NCI-H748 (cell line): ENCODE data around the gene USP12.
"Not testable (repeated sequence)": the region's sequence is repeated elsewhere in the genome, so short reads cannot be mapped to it uniquely, and the experiment has no call there.

Experiments
- DNase-seq: peaks from one replicate; lab custom pipeline; 2025; ENCODE audit not compliant: unreplicated experiment; lab: John Stamatoyannopoulos, UW

The USP12 gene

DNA sequence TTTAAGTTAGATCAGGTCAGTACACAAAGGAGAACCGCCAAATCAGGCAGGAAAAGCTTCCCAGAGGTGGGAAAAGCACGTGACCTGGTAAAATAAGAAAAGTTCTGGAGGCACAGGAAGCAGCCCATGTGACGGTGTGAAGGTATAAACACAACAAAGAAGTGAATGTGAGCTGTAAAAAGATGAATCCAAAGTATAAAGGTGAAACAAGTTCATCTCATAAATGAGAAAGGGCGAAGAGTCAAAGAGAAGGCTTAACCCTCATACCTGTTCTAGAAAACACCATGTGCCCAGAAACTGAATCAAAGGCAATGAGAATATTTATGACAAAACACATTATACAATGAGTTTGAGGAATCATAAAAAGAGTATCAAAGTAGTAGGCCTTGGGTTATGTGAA lies 47.0 kb downstream of the USP12 start:
- no peak for DNase-seq

DNA sequence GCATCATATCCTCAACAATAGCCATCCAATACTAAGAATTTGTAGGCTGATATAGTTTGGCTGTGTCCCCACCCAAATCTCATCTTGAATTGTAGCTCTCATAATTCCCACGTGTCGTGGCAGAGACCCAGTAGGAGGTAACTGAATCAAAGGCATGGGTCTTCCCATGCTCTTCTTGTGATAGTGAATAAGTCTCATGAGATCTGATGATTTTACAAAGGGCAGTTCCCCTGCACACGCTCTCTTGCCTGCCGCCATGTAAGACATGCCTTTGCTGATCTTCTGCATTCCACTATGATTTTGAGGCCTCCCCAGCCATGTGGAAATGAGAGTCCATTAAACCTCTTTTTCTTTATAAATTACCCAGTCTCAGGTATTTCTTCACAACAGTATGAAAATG lies 48.2 kb downstream of the USP12 start:
- not testable (repeated sequence) for DNase-seq

- no peak for DNase-seq
Observed at GRCh38 chr13:27122036-27122435, 49.6 kb downstream of the USP12 start.

- no peak for DNase-seq
Observed at GRCh38 chr13:27120811-27121210, 50.8 kb downstream of the USP12 start.

DNA sequence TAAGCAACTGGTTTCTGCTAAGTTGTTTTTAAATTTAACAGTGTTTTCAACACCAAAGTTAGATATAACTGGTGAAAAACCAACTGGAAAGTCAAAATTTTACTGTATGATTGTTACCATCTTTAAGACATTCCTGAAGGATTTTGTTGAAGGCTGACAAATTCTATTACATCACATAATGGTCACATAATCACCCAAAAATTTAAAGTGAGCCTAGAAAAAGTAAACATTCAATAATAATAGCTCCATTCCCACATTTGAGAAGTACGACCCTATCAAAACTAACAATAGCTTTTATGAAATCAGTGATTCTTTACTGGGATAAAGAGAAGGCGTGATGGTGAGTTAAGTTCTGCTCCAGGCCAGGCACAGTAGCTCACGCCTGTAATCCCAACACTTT lies 51.6 kb downstream of the USP12 start:
- DNase-seq = no peak

GRCh38 chr13:27118428-27119054 lies 53.1 kb downstream of the USP12 start:
- DNase-seq = no peak

GRCh38 chr13:27117952-27118351 lies 53.7 kb downstream of the USP12 start:
- peak; percentile 26 for DNase-seq

DNA sequence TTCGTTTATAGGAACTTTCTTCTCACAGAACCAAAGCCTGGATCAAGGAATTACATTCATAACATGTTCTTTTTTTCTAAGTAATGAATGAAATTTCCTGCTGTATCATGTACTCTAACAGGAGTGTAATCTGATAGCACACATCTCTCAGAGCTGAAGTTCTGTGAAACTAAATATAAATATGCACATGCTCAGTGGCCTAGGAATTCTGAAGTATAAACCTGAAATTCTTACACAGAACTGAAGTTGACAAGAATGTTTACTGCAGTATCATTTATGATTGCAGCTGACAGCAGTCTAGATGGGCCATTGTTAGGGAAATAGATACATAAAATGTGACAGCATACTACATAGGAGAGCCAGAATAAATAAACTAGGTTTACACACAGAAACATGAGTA lies 54.5 kb downstream of the USP12 start:
- DNase-seq = no peak

DNA sequence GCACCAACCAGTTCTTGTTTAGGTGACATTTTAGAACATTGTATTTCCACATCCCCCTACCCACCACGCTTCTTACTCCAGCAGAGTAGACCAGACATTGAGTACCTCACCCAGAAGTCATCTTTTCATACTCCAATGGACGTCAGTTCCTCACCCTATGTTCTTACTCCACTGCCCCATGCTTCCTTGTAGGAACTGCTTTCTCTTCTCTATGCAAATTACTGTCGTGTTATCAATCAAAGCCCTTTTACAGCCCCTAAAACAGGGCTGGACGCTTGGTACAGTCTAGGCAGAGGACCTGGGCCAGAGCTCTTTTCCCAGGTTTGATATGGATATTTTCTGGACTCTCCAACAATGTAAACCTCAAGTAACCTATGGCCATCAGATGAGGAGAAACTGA lies 58.2 kb downstream of the USP12 start:
- DNase-seq = no peak

- no peak for DNase-seq
Observed at GRCh38 chr13:27112006-27112405, 59.6 kb downstream of the USP12 start.

DNA sequence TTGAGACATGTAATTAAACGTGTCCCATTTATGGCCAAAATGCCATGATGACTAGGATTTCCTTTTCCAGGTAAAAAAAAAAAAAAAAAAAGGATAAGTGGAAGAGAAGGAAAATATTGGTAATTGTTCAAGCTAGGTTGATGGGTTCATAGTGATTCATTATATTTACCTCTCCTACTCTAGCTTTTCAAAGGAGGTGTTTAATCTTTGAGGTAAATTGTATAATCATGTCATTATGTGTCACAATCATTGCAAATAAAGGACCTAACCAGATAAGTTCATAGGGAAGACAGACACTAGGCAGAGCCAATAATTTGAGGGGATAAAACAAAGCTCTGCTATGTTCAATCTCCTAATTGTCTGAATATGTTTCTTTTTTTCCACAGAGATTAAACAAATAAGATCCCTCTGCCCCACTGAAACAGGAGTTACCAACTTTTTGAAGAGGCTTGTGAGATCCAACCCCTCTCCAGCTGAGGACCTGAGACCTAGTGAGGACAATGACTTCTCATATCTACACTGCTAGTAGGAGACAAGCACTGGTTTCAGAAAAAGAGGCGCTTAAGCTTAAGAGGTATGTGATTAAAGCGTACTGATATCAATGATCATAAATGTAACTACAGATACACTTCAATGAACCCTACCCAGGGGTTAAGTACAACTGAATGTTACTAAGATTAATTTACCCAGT lies 61.4 kb downstream of the USP12 start:
- DNase-seq = peak; percentile 93

GRCh38 chr13:27106144-27106543 lies 65.5 kb downstream of the USP12 start:
- no peak for DNase-seq

DNA sequence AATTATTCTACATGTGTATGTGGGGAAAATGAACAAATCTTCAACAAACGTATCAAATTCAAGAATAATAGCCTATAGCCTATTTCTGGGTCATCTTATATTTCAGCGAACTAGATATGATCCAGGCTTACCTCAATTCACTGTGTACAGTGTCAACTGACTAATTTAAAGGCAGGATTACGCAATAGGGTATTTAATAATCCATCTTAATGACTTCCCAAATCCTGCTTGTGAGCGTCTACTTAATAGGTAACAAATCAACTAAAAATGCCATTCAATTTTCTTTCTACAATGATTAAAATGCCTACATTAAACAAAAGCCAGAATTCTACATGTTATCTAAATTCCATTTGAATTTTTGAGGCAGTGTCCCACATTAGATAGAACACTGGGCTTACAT lies 67.0 kb downstream of the USP12 start:
- DNase-seq = no peak

DNA sequence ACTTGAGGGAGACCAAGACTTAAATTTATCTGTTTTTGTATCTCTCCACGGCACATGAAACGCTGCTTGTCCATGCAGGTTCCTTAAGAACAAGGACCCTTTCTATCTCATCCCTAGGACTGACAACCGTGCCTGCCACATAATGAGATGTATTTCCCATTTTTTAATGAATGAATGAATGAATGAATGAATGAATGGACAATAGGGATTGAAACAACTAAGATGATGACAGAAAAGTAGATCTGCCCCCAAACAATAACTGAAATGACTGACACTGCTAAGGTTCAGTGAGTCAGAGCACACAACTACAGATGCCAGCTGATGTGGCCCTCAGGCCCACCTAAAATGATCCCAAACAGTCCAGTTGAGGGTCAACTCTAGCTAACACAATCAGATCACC lies 69.8 kb downstream of the USP12 start:
- DNase-seq = no peak

DNA sequence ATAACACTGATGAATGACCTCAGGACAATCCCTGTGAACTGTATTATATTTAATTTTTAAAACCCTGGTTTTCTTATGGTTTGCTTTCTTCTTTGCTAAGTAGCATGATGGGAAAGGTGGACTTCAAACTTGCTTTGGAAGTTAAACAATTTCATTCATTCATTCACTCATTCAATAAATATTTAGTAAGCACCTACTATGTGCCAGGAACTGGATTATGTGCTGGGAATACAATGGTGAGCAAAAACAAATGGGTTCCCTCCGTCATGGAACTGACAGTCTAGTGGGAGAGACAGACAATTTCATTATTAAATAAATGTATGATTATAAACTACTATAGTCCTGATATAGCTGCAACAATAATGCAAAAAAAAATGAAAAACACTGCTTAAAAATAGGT lies 70.3 kb downstream of the USP12 start:
- no peak for DNase-seq

DNA sequence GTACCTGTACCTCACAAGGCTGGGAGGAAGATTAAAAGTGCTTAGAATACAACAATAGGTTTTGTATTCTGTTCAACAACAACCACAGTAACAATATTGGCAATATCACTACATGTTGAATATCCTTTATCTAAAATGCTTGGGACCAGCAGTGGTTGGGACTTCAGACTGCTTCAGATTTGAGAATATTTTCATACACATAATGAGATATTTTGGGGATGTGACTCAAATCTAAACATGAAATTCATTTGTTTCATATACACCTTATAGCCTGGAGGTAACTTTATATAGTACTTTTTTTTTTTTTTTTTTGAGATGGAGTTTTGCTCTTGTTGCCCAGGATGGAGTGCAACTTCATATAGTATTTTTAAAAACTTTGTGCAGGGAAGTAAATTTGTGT lies 73.9 kb downstream of the USP12 start:
- no peak for DNase-seq

- DNase-seq = no peak
Observed at GRCh38 chr13:27091451-27091850, 80.2 kb downstream of the USP12 start.

DNA sequence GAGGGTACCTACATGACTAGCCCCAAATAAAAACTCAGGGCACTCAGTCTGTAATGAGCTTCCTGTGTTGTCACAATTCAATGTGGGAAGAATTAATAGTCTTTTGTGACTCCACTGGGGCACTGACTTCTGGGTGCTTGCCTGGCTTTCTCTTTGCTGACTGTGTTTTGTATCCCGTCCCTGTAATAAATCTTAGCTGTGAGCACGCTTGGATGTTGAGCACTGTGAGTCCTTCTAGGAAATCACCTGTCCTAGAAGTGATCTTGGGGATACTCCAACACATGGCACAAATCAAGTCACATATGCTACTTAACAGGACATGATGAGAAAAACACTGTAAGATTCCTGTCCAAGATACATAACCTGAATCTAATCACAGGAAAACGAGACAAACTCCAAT lies 83.0 kb downstream of the USP12 start:
- DNase-seq = no peak

DNA sequence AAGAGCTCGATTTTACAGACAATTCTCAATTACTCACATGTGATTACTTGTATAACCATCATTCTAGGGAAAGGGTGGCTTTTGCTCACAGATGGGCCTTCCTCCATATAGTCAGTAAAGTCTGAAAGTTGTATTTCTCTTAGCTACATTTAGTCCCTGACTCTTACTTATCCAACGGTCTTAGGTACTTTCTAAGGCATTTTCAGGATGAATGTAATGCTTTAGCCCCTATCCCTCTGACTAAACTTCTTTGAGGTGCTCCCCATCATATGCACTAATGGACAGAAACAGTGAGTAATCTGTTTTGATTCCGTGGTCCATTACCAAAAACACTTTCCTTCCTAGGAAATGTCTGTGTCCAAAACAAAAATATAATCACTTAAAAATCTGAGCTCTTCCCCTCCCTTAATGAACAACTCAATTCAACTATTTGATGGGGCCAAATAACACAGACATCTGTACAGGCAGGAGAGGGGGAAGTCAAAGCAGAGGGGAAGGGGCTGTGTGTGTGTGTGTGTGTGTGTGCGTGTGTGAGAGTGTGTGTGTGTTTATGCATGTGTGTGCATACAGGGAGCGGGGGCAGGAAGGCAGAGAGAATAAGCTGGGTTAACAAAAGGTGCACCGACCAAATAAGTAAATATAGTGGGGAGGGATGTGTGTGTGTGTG lies 84.9 kb downstream of the USP12 start:
- peak; percentile 24 for DNase-seq

- DNase-seq = no peak
Observed at GRCh38 chr13:27083183-27083582, 88.4 kb downstream of the USP12 start.

- no peak for DNase-seq
Observed at GRCh38 chr13:27081893-27082679, 89.5 kb downstream of the USP12 start.
